ENCODE measurements around the gene SOCS4. TPM values are rescaled to one million over a fixed set of nuclear protein-coding genes. Genes with fewer than 3 reads are reported as not detected.
"Not testable (repeated sequence)": the region's sequence is repeated elsewhere in the genome, so short reads cannot be mapped to it uniquely, and the experiment has no call there.

The SOCS4 gene
- total RNA-seq, 2 donors from 2014 or later = 25.9 to 27.0 TPM

- ATAC-seq (replicated peaks in 1 of 2) (no peak), DNase-seq (no peak)
- Mint-ChIP-seq H3K27ac (peak overlapping the region; percentile 66), H3K9me3 (no peaks in the 10 kb centered on the region), H3K4me1 (ENCODE audit: low read depth) (peaks cover 41% of the 10 kb centered on the region), H3K27me3 (ENCODE audit: low read depth) (no peaks in the 10 kb centered on the region), H3K36me3 (ENCODE audit: insufficient read depth in 2 of 2) (peaks cover 4 to 13% of the 10 kb centered on the region in 2 donors), H3K4me3 (peak overlapping the region; percentile 37 to 97)
Measured at GRCh38 chr14:55054098-55054497, 27.1 kb downstream of the SOCS4 start.

GRCh38 chr14:55057919-55058318 is 30.9 kb downstream of the SOCS4 start:
- DNase-seq = no peak
- H3K4me1 Mint-ChIP-seq (ENCODE audit: low read depth) = peaks cover 50% of the 10 kb centered on the region
- no peak overlapping the region for H3K4me3 Mint-ChIP-seq
- H3K27ac Mint-ChIP-seq = no peak overlapping the region
- ATAC-seq (replicated peaks in 1 of 2) = no peak
- no peaks in the 10 kb centered on the region for H3K27me3 Mint-ChIP-seq (ENCODE audit: low read depth)
- H3K36me3 Mint-ChIP-seq (ENCODE audit: insufficient read depth in 2 of 2) = peaks cover 6 to 34% of the 10 kb centered on the region in 2 donors
- H3K9me3 Mint-ChIP-seq = no peaks in the 10 kb centered on the region

GRCh38 chr14:55059333-55059732 is 32.3 kb downstream of the SOCS4 start:
- peak overlapping the region; percentile 1 for H3K27ac Mint-ChIP-seq
- ATAC-seq (replicated peaks in 1 of 2) (no peak), DNase-seq (no peak)
- no peaks in the 10 kb centered on the region for H3K27me3 Mint-ChIP-seq (ENCODE audit: low read depth)
- peaks cover 40% of the 10 kb centered on the region for H3K4me1 Mint-ChIP-seq (ENCODE audit: low read depth)
- H3K36me3 Mint-ChIP-seq (ENCODE audit: insufficient read depth in 2 of 2) = peaks cover 4 to 32% of the 10 kb centered on the region in 2 donors
- no peak overlapping the region for H3K4me3 Mint-ChIP-seq
- no peaks in the 10 kb centered on the region for H3K9me3 Mint-ChIP-seq

GRCh38 chr14:55062517-55063351 is 35.7 kb downstream of the SOCS4 start:
- Mint-ChIP-seq H3K4me1 (ENCODE audit: low read depth) (peaks cover 29% of the 10 kb centered on the region), H3K27me3 (ENCODE audit: low read depth) (no peaks in the 10 kb centered on the region), H3K4me3 (no peak overlapping the region), H3K9me3 (no peaks in the 10 kb centered on the region), H3K36me3 (ENCODE audit: insufficient read depth in 2 of 2) (peaks cover 4 to 35% of the 10 kb centered on the region in 2 donors), H3K27ac (peak overlapping the region; percentile 47)
- ATAC-seq (replicated peaks in 1 of 2) (no peak), DNase-seq (no peak)

GRCh38 chr14:55064896-55065295 is 37.9 kb downstream of the SOCS4 start:
- DNase-seq; H3K27me3 Mint-ChIP-seq (ENCODE audit: low read depth); H3K9me3 Mint-ChIP-seq; H3K27ac Mint-ChIP-seq; ATAC-seq (replicated peaks in 1 of 2); H3K4me3 Mint-ChIP-seq: not testable (repeated sequence)
- H3K36me3 Mint-ChIP-seq (ENCODE audit: insufficient read depth in 2 of 2) = peaks cover 2 to 29% of the 10 kb centered on the region in 2 donors
- H3K4me1 Mint-ChIP-seq (ENCODE audit: low read depth) = peaks cover 22% of the 10 kb centered on the region

GRCh38 chr14:55065411-55065810 is 38.4 kb downstream of the SOCS4 start:
- Mint-ChIP-seq H3K9me3 (no peaks in the 10 kb centered on the region), H3K4me1 (ENCODE audit: low read depth) (peaks cover 20% of the 10 kb centered on the region), H3K36me3 (ENCODE audit: insufficient read depth in 2 of 2) (peaks cover 2 to 28% of the 10 kb centered on the region in 2 donors), H3K4me3 (no peak overlapping the region), H3K27ac (peak overlapping the region; percentile 71), H3K27me3 (ENCODE audit: low read depth) (no peaks in the 10 kb centered on the region)
- DNase-seq (no peak), ATAC-seq (replicated peaks in 1 of 2) (no peak)

- H3K36me3 Mint-ChIP-seq (ENCODE audit: insufficient read depth in 2 of 2) = peaks cover 2 to 20% of the 10 kb centered on the region in 2 donors
Measured at GRCh38 chr14:55066223-55066622, 39.2 kb downstream of the SOCS4 start.

GRCh38 chr14:55070981-55071411 is 44.0 kb downstream of the SOCS4 start:
- H3K27me3 Mint-ChIP-seq (ENCODE audit: low read depth) = no peaks in the 10 kb centered on the region
- H3K27ac Mint-ChIP-seq = peak overlapping the region; percentile 85
- H3K4me3 Mint-ChIP-seq = peak overlapping the region in 1 of 2 donors; percentile 66
- no peaks in the 10 kb centered on the region for H3K9me3 Mint-ChIP-seq
- H3K36me3 Mint-ChIP-seq (ENCODE audit: insufficient read depth in 2 of 2) = no peaks in the 10 kb centered on the region
- peaks cover 38% of the 10 kb centered on the region for H3K4me1 Mint-ChIP-seq (ENCODE audit: low read depth)
- ATAC-seq (replicated peaks in 1 of 2) (no peak), DNase-seq (no peak)

More at GRCh38 chr14:55066223-55066622, 39.2 kb downstream of the SOCS4 start:
- Mint-ChIP-seq H3K27ac (peak overlapping the region; percentile 2), H3K4me3 (no peak overlapping the region), H3K27me3 (ENCODE audit: low read depth) (no peaks in the 10 kb centered on the region), H3K4me1 (ENCODE audit: low read depth) (peaks cover 17% of the 10 kb centered on the region), H3K9me3 (no peaks in the 10 kb centered on the region)
- ATAC-seq (replicated peaks in 1 of 2) (no peak), DNase-seq (no peak)

GRCh38 chr14:55071870-55072640 is 45.0 kb downstream of the SOCS4 start:
- no peaks in the 10 kb centered on the region for H3K27me3 Mint-ChIP-seq (ENCODE audit: low read depth)
- H3K27ac Mint-ChIP-seq = peak overlapping the region; percentile 61
- peaks cover 38% of the 10 kb centered on the region for H3K4me1 Mint-ChIP-seq (ENCODE audit: low read depth)
- peak; percentile 43 to 51 for DNase-seq
- H3K9me3 Mint-ChIP-seq = no peaks in the 10 kb centered on the region
- H3K36me3 Mint-ChIP-seq (ENCODE audit: insufficient read depth in 2 of 2) = no peaks in the 10 kb centered on the region
- ATAC-seq (replicated peaks in 1 of 2) = peak; percentile 90 to 94
- H3K4me3 Mint-ChIP-seq = peak overlapping the region; percentile 37 to 66

GRCh38 chr14:55073856-55074255 is 46.8 kb downstream of the SOCS4 start:
- no peak for DNase-seq
- no peaks in the 10 kb centered on the region for H3K27me3 Mint-ChIP-seq (ENCODE audit: low read depth)
- H3K4me3 Mint-ChIP-seq = no peak overlapping the region
- H3K4me1 Mint-ChIP-seq (ENCODE audit: low read depth) = peaks cover 38% of the 10 kb centered on the region
- H3K27ac Mint-ChIP-seq = no peak overlapping the region
- ATAC-seq (replicated peaks in 1 of 2) = no peak
- H3K9me3 Mint-ChIP-seq = no peaks in the 10 kb centered on the region
- no peaks in the 10 kb centered on the region for H3K36me3 Mint-ChIP-seq (ENCODE audit: insufficient read depth in 2 of 2)

GRCh38 chr14:55074662-55075061 is 47.6 kb downstream of the SOCS4 start:
- Mint-ChIP-seq H3K4me3 (peak overlapping the region; percentile 51 to 78), H3K36me3 (ENCODE audit: insufficient read depth in 2 of 2) (no peaks in the 10 kb centered on the region), H3K9me3 (no peaks in the 10 kb centered on the region), H3K27ac (peak overlapping the region; percentile 1), H3K4me1 (ENCODE audit: low read depth) (peaks cover 38% of the 10 kb centered on the region), H3K27me3 (ENCODE audit: low read depth) (no peaks in the 10 kb centered on the region)
- peak in 1 of 2 donors; percentile 25 for ATAC-seq (replicated peaks in 1 of 2)
- no peak for DNase-seq

GRCh38 chr14:55075628-55076175 is 48.7 kb downstream of the SOCS4 start:
- DNase-seq (no peak), ATAC-seq (replicated peaks in 1 of 2) (peak in 1 of 2 donors; percentile 25)
- Mint-ChIP-seq H3K4me1 (ENCODE audit: low read depth) (peaks cover 38% of the 10 kb centered on the region), H3K36me3 (ENCODE audit: insufficient read depth in 2 of 2) (no peaks in the 10 kb centered on the region), H3K9me3 (no peaks in the 10 kb centered on the region), H3K4me3 (peak overlapping the region in 1 of 2 donors; percentile 78), H3K27me3 (ENCODE audit: low read depth) (no peaks in the 10 kb centered on the region), H3K27ac (peak overlapping the region; percentile 77)
